Parathyroid adenoma (tissue), 2 donors: Measurements from ENCODE around the gene NRIP3.
A peak's percentile ranks its signal among the peaks of the same experiment; 100 is the strongest.
"Not testable (repeated sequence)": the region's sequence is repeated elsewhere in the genome, so short reads cannot be mapped to it uniquely, and the experiment has no call there.

Source experiments
- H2AFZ ChIP-seq: fragments of 300-600 bp; sonication (generic); one replicate; pipeline ENCODE4 v1.7.0; 2017; ENCODE audit warnings: antibody characterized with exemption, mild to moderate bottlenecking
- H3K27ac ChIP-seq: fragments of 300-600 bp; sonication (generic); one replicate; pipeline ENCODE4 v1.7.0; 2017
- H3K27me3 ChIP-seq: fragments of 300-600 bp; sonication (generic); one replicate; pipeline ENCODE4 v1.7.0; 2017; ENCODE audit warnings: low read length; ENCODE audit not compliant: control insufficient read depth, insufficient read depth
- H3K36me3 ChIP-seq: fragments of 300-600 bp; sonication (generic); one replicate; pipeline ENCODE4 v1.7.0; 2017; ENCODE audit warnings: low read length; ENCODE audit not compliant: control insufficient read depth, insufficient read depth
- H3K4me1 ChIP-seq: fragments of 300-600 bp; sonication (generic); one replicate; pipeline ENCODE4 v1.7.0; 2017; ENCODE audit warnings: control low read depth
- H3K4me2 ChIP-seq: fragments of 300-600 bp; sonication (generic); one replicate; pipeline ENCODE4 v1.7.0; 2017; ENCODE audit warnings: low read length
- H3K4me3 ChIP-seq: fragments of 300-600 bp; sonication (generic); one replicate; pipeline ENCODE4 v1.7.0; 2017; ENCODE audit warnings: low read depth, low read length
- H3K79me2 ChIP-seq: fragments of 300-600 bp; sonication (generic); one replicate; pipeline ENCODE4 v1.7.0; 2017; ENCODE audit warnings: control low read depth
- H3K9ac ChIP-seq: fragments of 300-600 bp; sonication (generic); one replicate; pipeline ENCODE4 v1.7.0; 2017; ENCODE audit warnings: mild to moderate bottlenecking
- H3K9me3 ChIP-seq: fragments of 300-600 bp; sonication (generic); one replicate; pipeline ENCODE4 v1.7.0; 2017; ENCODE audit warnings: low read length; ENCODE audit not compliant: control insufficient read depth
- TF ChIP-seq, protein P1 (sequence below): fragments of 300-600 bp; sonication (generic); IDR thresholded peaks from one replicate; pipeline ENCODE4 v1.7.0; 2017; ENCODE audit warnings: antibody characterized with exemption, mild to moderate bottlenecking
- donor health status: primary hyperparathyroidism.

The NRIP3 gene

DNA sequence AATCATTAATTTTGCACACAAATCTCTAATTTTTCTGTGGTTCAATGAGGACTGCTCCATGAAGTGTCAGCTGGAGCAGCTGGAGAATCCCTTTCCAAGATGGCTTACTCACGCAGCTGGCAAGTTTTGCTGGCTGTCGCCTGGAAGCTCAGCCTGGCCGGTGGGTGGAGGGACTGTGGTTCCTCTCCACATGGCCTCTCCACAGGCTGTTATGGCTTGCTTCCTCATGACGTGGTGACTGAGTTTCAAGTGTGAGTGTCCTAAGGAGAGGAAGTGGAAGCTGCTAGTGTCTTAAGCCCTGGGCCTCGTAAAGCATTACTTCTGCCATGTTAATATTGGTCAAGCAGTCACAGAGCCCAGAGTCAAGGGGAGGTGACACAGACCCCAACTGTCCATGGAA lies 14.0 kb upstream of the NRIP3 start:
- TF ChIP-seq, protein P1, sequence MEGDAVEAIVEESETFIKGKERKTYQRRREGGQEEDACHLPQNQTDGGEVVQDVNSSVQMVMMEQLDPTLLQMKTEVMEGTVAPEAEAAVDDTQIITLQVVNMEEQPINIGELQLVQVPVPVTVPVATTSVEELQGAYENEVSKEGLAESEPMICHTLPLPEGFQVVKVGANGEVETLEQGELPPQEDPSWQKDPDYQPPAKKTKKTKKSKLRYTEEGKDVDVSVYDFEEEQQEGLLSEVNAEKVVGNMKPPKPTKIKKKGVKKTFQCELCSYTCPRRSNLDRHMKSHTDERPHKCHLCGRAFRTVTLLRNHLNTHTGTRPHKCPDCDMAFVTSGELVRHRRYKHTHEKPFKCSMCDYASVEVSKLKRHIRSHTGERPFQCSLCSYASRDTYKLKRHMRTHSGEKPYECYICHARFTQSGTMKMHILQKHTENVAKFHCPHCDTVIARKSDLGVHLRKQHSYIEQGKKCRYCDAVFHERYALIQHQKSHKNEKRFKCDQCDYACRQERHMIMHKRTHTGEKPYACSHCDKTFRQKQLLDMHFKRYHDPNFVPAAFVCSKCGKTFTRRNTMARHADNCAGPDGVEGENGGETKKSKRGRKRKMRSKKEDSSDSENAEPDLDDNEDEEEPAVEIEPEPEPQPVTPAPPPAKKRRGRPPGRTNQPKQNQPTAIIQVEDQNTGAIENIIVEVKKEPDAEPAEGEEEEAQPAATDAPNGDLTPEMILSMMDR, result no peak
- no peaks in the 10 kb centered on the region for H3K36me3 ChIP-seq
- no peak overlapping the region for H3K9ac ChIP-seq
- H2AFZ ChIP-seq, result no peak overlapping the region
- no peaks in the 10 kb centered on the region for H3K27me3 ChIP-seq
- H3K79me2 ChIP-seq, result no peaks in the 10 kb centered on the region
- no peaks in the 10 kb centered on the region for H3K4me1 ChIP-seq
- H3K9me3 ChIP-seq, result no peaks in the 10 kb centered on the region
- H3K4me2 ChIP-seq, result no peak overlapping the region
- H3K27ac ChIP-seq, result no peak overlapping the region
- H3K4me3 ChIP-seq, result no peak overlapping the region

DNA sequence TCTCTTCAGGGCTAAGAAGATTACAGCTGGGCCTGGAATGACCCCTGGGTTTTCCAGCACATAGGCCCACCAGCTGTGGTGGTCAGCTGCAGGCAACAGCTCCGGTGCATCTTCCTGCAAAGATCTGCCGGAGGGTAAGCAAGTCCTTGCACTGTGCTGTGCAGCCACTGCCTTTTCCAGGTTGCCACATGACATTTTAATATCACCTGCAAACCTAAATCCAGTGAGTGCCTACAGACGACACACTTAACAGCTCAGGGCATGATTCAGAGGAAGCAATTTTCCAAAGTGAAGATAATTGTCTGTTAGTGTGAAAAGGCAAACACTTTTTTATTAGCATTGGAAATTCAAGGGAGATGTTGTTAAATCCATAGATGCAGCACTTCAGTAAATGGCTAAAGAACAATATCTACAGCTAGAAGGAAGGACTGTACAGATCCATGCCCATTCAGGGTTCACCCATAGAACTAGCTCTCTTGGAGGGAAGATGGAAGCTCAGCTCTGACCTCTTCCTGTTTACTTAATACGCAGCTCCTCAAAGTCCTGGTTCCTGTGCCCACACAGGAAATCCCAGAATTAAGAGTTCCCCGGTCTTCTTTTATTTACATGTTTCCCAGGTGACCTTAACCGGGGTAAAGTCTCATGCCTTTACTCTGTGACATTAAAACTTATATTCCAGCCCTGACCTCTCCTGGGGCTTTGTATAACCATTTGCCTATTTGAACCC lies 13.3 kb upstream of the NRIP3 start:
- Histone ChIP-seq H3K9me3 (no peaks in the 10 kb centered on the region), H3K27me3 (no peaks in the 10 kb centered on the region), H3K36me3 (no peaks in the 10 kb centered on the region), H3K4me1 (no peaks in the 10 kb centered on the region), H3K4me2 (no peak overlapping the region), H3K4me3 (no peak overlapping the region), H3K79me2 (no peaks in the 10 kb centered on the region), H3K27ac (no peak overlapping the region), H3K9ac (no peak overlapping the region), H2AFZ (no peak overlapping the region)
- TF ChIP-seq, protein P1, result no peak

DNA sequence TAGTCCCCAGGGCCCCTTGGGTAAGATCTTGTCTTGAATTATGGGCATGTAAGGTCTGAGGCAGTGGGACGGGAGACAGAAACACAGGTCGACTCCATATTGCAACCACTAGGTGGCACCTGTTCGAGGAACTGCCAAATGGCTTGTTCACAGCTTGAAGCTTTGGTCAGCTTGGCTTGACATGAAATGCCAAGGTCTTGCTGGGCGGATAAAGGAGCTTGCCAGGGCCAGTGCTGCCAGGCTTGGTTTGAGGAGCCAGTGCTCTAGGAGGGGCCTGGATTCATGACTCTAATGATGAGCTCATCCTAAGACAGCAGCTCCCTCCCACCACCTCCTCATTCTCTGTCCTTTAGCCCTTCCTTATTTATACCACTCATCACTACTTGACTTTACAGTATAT lies 11.9 kb upstream of the NRIP3 start:
- Histone ChIP-seq H3K36me3 (no peaks in the 10 kb centered on the region), H3K4me3 (no peak overlapping the region), H3K27ac (no peak overlapping the region), H3K79me2 (no peaks in the 10 kb centered on the region), H3K4me1 (no peaks in the 10 kb centered on the region), H3K27me3 (no peaks in the 10 kb centered on the region), H3K4me2 (no peak overlapping the region), H2AFZ (peak overlapping the region; percentile 38), H3K9me3 (no peaks in the 10 kb centered on the region), H3K9ac (no peak overlapping the region)
- TF ChIP-seq, protein P1, result peak; percentile 56

DNA sequence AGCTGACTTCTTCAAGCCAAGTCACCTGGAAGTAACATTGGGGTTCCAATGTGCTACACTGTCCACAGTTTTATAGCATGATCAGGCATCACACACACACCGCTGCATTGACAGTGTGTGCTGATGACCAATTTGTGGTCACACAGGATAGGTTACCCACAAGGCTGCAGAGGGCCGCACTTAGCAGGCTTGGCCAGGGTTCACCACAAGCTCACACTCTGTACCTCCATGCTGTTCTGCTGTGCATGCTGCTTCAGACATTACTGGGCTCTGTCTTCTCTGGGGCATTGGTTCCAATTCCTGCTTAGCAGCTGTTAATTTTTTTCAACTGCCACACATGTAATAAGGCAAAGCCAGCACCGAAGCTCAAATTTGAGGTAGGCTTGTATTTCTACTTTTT lies 11.0 kb upstream of the NRIP3 start:
- H3K4me1 ChIP-seq, result no peaks in the 10 kb centered on the region
- no peak overlapping the region for H3K27ac ChIP-seq
- TF ChIP-seq, protein P1, result no peak
- no peaks in the 10 kb centered on the region for H3K36me3 ChIP-seq
- no peaks in the 10 kb centered on the region for H3K9me3 ChIP-seq
- H3K27me3 ChIP-seq, result no peaks in the 10 kb centered on the region
- no peak overlapping the region for H3K4me3 ChIP-seq
- no peaks in the 10 kb centered on the region for H3K79me2 ChIP-seq
- H2AFZ ChIP-seq, result no peak overlapping the region
- no peak overlapping the region for H3K4me2 ChIP-seq
- H3K9ac ChIP-seq, result no peak overlapping the region

DNA sequence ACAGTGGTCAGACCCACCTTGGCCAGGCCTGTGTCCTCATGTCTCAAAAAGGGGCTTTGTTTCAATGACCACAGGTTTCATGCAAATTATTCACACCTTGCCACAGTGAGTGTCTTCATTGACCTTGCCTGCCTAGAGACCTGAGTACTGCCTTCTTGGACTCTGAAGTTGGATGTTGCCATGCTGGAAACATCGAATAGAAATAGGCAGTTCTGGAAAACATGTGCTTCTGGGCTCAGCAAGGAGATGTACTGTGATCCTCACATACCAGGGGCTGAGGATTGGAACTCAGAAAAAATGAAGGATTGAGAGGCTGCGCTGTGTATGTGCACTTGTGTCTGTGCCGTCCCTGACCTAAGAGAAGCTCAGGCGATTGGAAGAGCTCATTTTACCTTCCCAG lies 9.6 kb upstream of the NRIP3 start:
- no peak overlapping the region for H3K4me2 ChIP-seq
- no peak overlapping the region for H2AFZ ChIP-seq
- H3K79me2 ChIP-seq, result no peaks in the 10 kb centered on the region
- H3K9ac ChIP-seq, result no peak overlapping the region
- H3K27me3 ChIP-seq, result no peaks in the 10 kb centered on the region
- no peaks in the 10 kb centered on the region for H3K4me1 ChIP-seq
- H3K9me3 ChIP-seq, result no peaks in the 10 kb centered on the region
- TF ChIP-seq, protein P1, result no peak
- H3K36me3 ChIP-seq, result no peaks in the 10 kb centered on the region
- no peak overlapping the region for H3K27ac ChIP-seq
- H3K4me3 ChIP-seq, result no peak overlapping the region

DNA sequence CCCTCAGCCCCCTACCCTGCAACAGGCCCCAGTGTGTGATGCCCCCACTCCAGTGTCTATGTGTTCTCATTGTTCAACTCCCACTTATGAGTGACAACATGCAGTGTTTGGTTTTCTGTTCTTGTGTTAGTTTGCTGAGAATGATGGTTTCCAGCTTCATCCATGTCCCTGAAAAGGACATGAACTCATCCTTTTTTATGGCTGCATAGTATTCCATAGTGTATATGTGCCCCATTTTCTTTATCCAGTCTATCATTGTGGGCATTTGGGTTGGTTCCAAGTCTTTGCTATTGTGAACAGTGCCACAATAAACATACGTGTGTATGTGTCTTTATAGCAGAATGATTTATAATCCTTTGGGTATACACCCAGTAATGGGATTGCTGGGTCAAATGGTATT lies 5.7 kb upstream of the NRIP3 start:
- H3K79me2 ChIP-seq, H2AFZ ChIP-seq, H3K27me3 ChIP-seq, H3K4me2 ChIP-seq, H3K9me3 ChIP-seq, H3K36me3 ChIP-seq, H3K27ac ChIP-seq, H3K9ac ChIP-seq, H3K4me3 ChIP-seq, H3K4me1 ChIP-seq: not testable (repeated sequence)
